GM19099 (cell line): ENCODE results near the gene COPS3.

ENCODE experiments used
- POLR2A ChIP-seq: IDR thresholded peaks from 3 replicates; pipeline ENCODE4 v1.6.1; 2011; ENCODE audit warnings: low read depth; ENCODE audit not compliant: insufficient read length; ENCODE audit errors: extremely low read depth

The COPS3 gene

GRCh38 chr17:17235212-17236174 lies 45.6 kb downstream of the COPS3 start:
- TF ChIP-seq POLR2A = no peak

- no peak for TF ChIP-seq POLR2A
Observed at GRCh38 chr17:17232303-17232621, 48.8 kb downstream of the COPS3 start.

- TF ChIP-seq POLR2A = no peak
Observed at GRCh38 chr17:17231621-17232302, 49.3 kb downstream of the COPS3 start.

- no peak for TF ChIP-seq POLR2A
Observed at GRCh38 chr17:17229416-17230384, 51.3 kb downstream of the COPS3 start.

- TF ChIP-seq POLR2A = no peak
Observed at GRCh38 chr17:17228521-17229279, 52.3 kb downstream of the COPS3 start.

- TF ChIP-seq POLR2A = no peak
Observed at GRCh38 chr17:17227608-17228520, 53.2 kb downstream of the COPS3 start.

GRCh38 chr17:17226451-17227265 lies 54.4 kb downstream of the COPS3 start:
- no peak for TF ChIP-seq POLR2A

GRCh38 chr17:17225901-17226300 lies 55.1 kb downstream of the COPS3 start:
- TF ChIP-seq POLR2A = no peak

- no peak for TF ChIP-seq POLR2A
Observed at GRCh38 chr17:17224137-17224536, 56.9 kb downstream of the COPS3 start.

- no peak for TF ChIP-seq POLR2A
Observed at GRCh38 chr17:17223736-17224135, 57.3 kb downstream of the COPS3 start.

- TF ChIP-seq POLR2A = no peak
Observed at GRCh38 chr17:17221329-17221728, 59.7 kb downstream of the COPS3 start.

- TF ChIP-seq POLR2A = no peak
Observed at GRCh38 chr17:17220529-17220928, 60.5 kb downstream of the COPS3 start.
